ENCODE results near the gene SRL.

DNA sequence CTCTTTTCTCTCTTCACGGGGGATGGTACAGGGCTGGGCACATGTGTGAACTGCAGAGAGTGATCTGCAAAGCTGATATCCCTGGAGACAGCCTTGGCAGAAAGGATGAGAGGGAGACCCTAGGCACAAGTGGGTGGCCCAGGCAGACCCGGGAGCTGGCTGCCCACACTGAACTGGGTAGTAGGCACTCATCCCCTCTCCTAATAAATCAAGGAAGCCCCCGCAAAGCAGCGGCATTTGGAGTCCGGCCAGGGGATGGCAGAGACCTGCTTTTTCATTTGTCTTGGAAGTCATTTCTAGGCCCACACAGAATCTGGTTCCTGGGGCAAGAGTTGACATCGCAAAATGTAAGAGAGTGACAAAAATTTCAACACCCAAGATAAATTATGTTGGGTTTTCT is 34.0 kb upstream of the SRL start:
- TF ChIP-seq, protein P1, sequence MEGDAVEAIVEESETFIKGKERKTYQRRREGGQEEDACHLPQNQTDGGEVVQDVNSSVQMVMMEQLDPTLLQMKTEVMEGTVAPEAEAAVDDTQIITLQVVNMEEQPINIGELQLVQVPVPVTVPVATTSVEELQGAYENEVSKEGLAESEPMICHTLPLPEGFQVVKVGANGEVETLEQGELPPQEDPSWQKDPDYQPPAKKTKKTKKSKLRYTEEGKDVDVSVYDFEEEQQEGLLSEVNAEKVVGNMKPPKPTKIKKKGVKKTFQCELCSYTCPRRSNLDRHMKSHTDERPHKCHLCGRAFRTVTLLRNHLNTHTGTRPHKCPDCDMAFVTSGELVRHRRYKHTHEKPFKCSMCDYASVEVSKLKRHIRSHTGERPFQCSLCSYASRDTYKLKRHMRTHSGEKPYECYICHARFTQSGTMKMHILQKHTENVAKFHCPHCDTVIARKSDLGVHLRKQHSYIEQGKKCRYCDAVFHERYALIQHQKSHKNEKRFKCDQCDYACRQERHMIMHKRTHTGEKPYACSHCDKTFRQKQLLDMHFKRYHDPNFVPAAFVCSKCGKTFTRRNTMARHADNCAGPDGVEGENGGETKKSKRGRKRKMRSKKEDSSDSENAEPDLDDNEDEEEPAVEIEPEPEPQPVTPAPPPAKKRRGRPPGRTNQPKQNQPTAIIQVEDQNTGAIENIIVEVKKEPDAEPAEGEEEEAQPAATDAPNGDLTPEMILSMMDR (IDR thresholded peaks at IDR 0.05; ENCODE audit: low read length) = no peak
- TF ChIP-seq EZH2 (optimal IDR thresholded peaks at IDR 0.05; ENCODE audit: low read depth, low read length) (no peak), EZH2phosphoT487 (IDR thresholded peaks at IDR 0.05; ENCODE audit: low read length) (no peak)

Measured in MM.1S (cell line).